ENCODE measurements around the gene METTL5. TPM values are rescaled to one million over a fixed set of nuclear protein-coding genes. Genes with fewer than 3 reads are reported as not detected.

The METTL5 gene
- polyA plus RNA-seq, 1 of the 3 experiments (the other 2 are of a cell fraction): 40.7 TPM

- Histone ChIP-seq H3K27ac (ENCODE audit: low read depth in 2 of 2, low read length in 1 of 2) (no peak overlapping the region), H3K9me2 (no peaks in the 10 kb centered on the region), H3K36me3 (replicated peaks in 1 of 2; ENCODE audit: control insufficient read depth in 1 of 2, insufficient read depth in 2 of 2, low read length in 1 of 2) (no peaks in the 10 kb centered on the region), H3K4me2 (no peak overlapping the region), H3K9ac (no peak overlapping the region), H3K79me2 (ENCODE audit: insufficient read depth) (no peaks in the 10 kb centered on the region), H3K9me3 (no peaks in the 10 kb centered on the region), H3K4me3 (ENCODE audit: low read depth in 2 of 2, low read length in 1 of 2) (no peak overlapping the region), H2AFZ (ENCODE audit: low read depth) (no peak overlapping the region), H4K20me1 (ENCODE audit: insufficient read depth) (no peaks in the 10 kb centered on the region), H3F3A (replicated peaks; ENCODE audit: insufficient read depth) (peaks cover 4% of the 10 kb centered on the region), H3K4me1 (ENCODE audit: control insufficient read depth in 1 of 2, insufficient read depth in 2 of 2, low read depth in 1 of 2, low read length in 1 of 2) (no peaks in the 10 kb centered on the region), H3K27me3 (ENCODE audit: insufficient read depth) (no peaks in the 10 kb centered on the region)
- DNase-seq: no peak
- 74% methylated on average over 4 of the region's 4 CpGs for WGBS (ENCODE audit: low lambda C conversion rate)
- ChIA-PET POLR2A (interaction anchor here (1.0 kb wide), 1 partner anchor 17 kb away, joined by 3 read pairs; the partner anchor contains the start of gene SSB), CTCF (interaction anchor here (0.7 kb wide), 1 partner anchor 147 kb away, joined by 3 read pairs; no protein-coding TSS in a partner anchor)
- TF ChIP-seq TCF12 (IDR thresholded peaks at IDR 0.05) (no peak), FOXM1 (IDR thresholded peaks at IDR 0.05; ENCODE audit: low read depth) (no peak)
Measured at GRCh38 chr2:169781249-169782013, 43.3 kb downstream of the METTL5 start.

GRCh38 chr2:169778446-169778845 lies 46.3 kb downstream of the METTL5 start:
- H3K4me2 ChIP-seq: no peak overlapping the region
- no peak for TF ChIP-seq TEAD4 (IDR thresholded peaks at IDR 0.05; ENCODE audit: borderline replicate concordance, insufficient read depth)
- TF ChIP-seq IRF3 (IDR thresholded peaks at IDR 0.05; ENCODE audit: low read depth, low read length): no peak
- no peak for TF ChIP-seq RCOR1 (IDR thresholded peaks at IDR 0.05; ENCODE audit: low read length)
- TF ChIP-seq, protein P1, sequence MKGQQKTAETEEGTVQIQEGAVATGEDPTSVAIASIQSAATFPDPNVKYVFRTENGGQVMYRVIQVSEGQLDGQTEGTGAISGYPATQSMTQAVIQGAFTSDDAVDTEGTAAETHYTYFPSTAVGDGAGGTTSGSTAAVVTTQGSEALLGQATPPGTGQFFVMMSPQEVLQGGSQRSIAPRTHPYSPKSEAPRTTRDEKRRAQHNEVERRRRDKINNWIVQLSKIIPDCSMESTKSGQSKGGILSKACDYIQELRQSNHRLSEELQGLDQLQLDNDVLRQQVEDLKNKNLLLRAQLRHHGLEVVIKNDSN (IDR thresholded peaks at IDR 0.05; ENCODE audit: borderline replicate concordance, low read depth): no peak
- TF ChIP-seq GATA2 (CRISPR knock-in tag; IDR thresholded peaks at IDR 0.05): no peak
- no peak for TF ChIP-seq JUND (IDR thresholded peaks at IDR 0.05)
- TF ChIP-seq TCF12 (IDR thresholded peaks at IDR 0.05): no peak
- TF ChIP-seq RAD21 (IDR thresholded peaks at IDR 0.05; ENCODE audit: low read length): no peak
- no peak for TF ChIP-seq CHD2 (IDR thresholded peaks at IDR 0.05; ENCODE audit: low read length, partially characterized antibody)
- TF ChIP-seq NFIC (IDR thresholded peaks at IDR 0.05; ENCODE audit: borderline replicate concordance): no peak
- TF ChIP-seq RFX5 (IDR thresholded peaks at IDR 0.05; ENCODE audit: low read length): no peak
- TF ChIP-seq SMC3 (IDR thresholded peaks at IDR 0.05; ENCODE audit: low read depth, low read length): no peak
- TF ChIP-seq POLR2AphosphoS5 (IDR thresholded peaks at IDR 0.05; ENCODE audit: low read depth, low read length): no peak
- no peak for TF ChIP-seq NRF1 (IDR thresholded peaks at IDR 0.05; ENCODE audit: low read depth, low read length)
- TF ChIP-seq ZBTB33 (IDR thresholded peaks at IDR 0.05; ENCODE audit: borderline replicate concordance, low read depth): no peak
- TF ChIP-seq MXI1 (IDR thresholded peaks at IDR 0.05; ENCODE audit: low read depth, low read length): no peak
- TF ChIP-seq GABPA (IDR thresholded peaks at IDR 0.05; ENCODE audit: low read depth): no peak
- no peaks in the 10 kb centered on the region for H3K27me3 ChIP-seq (ENCODE audit: insufficient read depth)
- WGBS (ENCODE audit: low lambda C conversion rate): 92% methylated on average over 3 of the region's 3 CpGs
- no peaks in the 10 kb centered on the region for H3K9me3 ChIP-seq
- no peaks in the 10 kb centered on the region; a peak in 1 of 4 replicates for H3K4me1 ChIP-seq (ENCODE audit: control insufficient read depth in 1 of 2, insufficient read depth in 2 of 2, low read depth in 1 of 2, low read length in 1 of 2)
- ChIA-PET POLR2A (no interaction called here), CTCF (interaction anchor here (1.5 kb wide), 1 partner anchor 13 kb away, joined by 4 read pairs; no protein-coding TSS in a partner anchor)
- no peak overlapping the region for H2AFZ ChIP-seq (ENCODE audit: low read depth)
- no peaks in the 10 kb centered on the region for H3K79me2 ChIP-seq (ENCODE audit: insufficient read depth)
- H3K36me3 ChIP-seq (replicated peaks in 1 of 2; ENCODE audit: control insufficient read depth in 1 of 2, insufficient read depth in 2 of 2, low read length in 1 of 2): no peaks in the 10 kb centered on the region
- H3K9me2 ChIP-seq: no peaks in the 10 kb centered on the region
- peaks cover 6% of the 10 kb centered on the region for H3F3A ChIP-seq (replicated peaks; ENCODE audit: insufficient read depth)
- no peak overlapping the region for H3K9ac ChIP-seq
- H3K4me3 ChIP-seq (ENCODE audit: low read depth in 2 of 2, low read length in 1 of 2): no peak overlapping the region
- no peak for DNase-seq
- no peak overlapping the region for H3K27ac ChIP-seq (ENCODE audit: low read depth in 2 of 2, low read length in 1 of 2)
- H4K20me1 ChIP-seq (ENCODE audit: insufficient read depth): no peaks in the 10 kb centered on the region

All from SK-N-SH (cell line).